ENCODE results near the gene ZNF330. TPM values are rescaled to one million over a fixed set of nuclear protein-coding genes. Genes with fewer than 3 reads are reported as not detected.

ZNF330 gene
- total RNA-seq, 1 donor from 2014 or later: 16.0 TPM

DNA sequence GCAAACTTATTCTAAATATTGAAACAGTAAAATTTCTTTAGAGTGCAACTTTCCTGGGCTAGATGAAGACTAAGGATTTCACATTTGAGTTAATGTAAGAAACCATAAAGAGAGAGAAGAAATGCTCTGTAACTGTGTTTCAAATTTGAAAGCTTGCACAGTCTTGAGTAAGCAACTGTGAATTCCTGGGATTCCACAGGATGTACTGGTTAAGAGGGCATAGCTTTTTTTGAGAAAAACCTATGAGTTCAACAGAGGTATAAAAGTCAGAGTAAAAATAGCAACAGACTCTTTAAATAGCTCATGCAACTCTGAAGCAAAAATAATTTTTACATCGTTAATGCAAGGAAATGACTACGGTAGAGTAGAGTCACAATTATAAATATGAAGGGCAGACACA is 25.5 kb downstream of the ZNF330 start:
- H3K27ac ChIP-seq: no peak overlapping the region
- no peak overlapping the region for H3K4me3 ChIP-seq
- H3K9me3 ChIP-seq: no peaks in the 10 kb centered on the region
- H3K36me3 ChIP-seq: no peaks in the 10 kb centered on the region
- no peak for DNase-seq (ENCODE audit: extremely low spot score in 2 of 2)
- no peak for TF ChIP-seq POLR2AphosphoS5 (IDR thresholded peaks at IDR 0.05; ENCODE audit: insufficient read depth in 1 of 2, low read depth in 1 of 2)
- no peak for TF ChIP-seq POLR2A (IDR thresholded peaks at IDR 0.05)
- TF ChIP-seq, protein P1, sequence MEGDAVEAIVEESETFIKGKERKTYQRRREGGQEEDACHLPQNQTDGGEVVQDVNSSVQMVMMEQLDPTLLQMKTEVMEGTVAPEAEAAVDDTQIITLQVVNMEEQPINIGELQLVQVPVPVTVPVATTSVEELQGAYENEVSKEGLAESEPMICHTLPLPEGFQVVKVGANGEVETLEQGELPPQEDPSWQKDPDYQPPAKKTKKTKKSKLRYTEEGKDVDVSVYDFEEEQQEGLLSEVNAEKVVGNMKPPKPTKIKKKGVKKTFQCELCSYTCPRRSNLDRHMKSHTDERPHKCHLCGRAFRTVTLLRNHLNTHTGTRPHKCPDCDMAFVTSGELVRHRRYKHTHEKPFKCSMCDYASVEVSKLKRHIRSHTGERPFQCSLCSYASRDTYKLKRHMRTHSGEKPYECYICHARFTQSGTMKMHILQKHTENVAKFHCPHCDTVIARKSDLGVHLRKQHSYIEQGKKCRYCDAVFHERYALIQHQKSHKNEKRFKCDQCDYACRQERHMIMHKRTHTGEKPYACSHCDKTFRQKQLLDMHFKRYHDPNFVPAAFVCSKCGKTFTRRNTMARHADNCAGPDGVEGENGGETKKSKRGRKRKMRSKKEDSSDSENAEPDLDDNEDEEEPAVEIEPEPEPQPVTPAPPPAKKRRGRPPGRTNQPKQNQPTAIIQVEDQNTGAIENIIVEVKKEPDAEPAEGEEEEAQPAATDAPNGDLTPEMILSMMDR (IDR thresholded peaks at IDR 0.05): no peak
- no peaks in the 10 kb centered on the region for H3K4me1 ChIP-seq
- H3K27me3 ChIP-seq: no peaks in the 10 kb centered on the region
- intact Hi-C loops (cut with DNase I): no loop called here

GRCh38 chr4:141246683-141247429 is 26.2 kb downstream of the ZNF330 start:
- no peak overlapping the region for H3K27ac ChIP-seq
- H3K4me1 ChIP-seq: no peaks in the 10 kb centered on the region
- no peak for TF ChIP-seq POLR2A (IDR thresholded peaks at IDR 0.05)
- TF ChIP-seq, protein P1 (IDR thresholded peaks at IDR 0.05): no peak
- TF ChIP-seq POLR2AphosphoS5 (IDR thresholded peaks at IDR 0.05; ENCODE audit: insufficient read depth in 1 of 2, low read depth in 1 of 2): no peak

DNA sequence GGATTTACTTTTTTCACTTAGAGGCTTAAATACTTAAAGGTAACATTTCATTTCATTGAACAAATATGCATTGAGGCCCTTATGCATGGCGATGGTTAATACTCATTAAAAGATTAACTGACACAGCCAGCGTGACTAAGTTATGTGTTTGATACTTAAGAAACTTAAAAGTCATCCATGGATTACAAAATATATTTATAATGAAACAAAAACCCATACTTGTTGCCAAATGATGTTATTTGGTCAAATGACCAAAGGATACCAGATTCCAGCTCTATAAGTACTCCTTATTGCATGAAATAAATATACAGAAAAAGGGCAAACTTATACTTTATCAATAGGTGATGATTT is 26.7 kb downstream of the ZNF330 start:
- Histone ChIP-seq H3K27me3 (no peaks in the 10 kb centered on the region), H3K9me3 (no peaks in the 10 kb centered on the region), H3K4me1 (no peaks in the 10 kb centered on the region), H3K4me3 (no peak overlapping the region), H3K36me3 (no peaks in the 10 kb centered on the region), H3K27ac (no peak overlapping the region)
- TF ChIP-seq POLR2AphosphoS5 (IDR thresholded peaks at IDR 0.05; ENCODE audit: insufficient read depth in 1 of 2, low read depth in 1 of 2) (no peak), POLR2A (IDR thresholded peaks at IDR 0.05) (no peak)
- TF ChIP-seq, protein P1 (IDR thresholded peaks at IDR 0.05): no peak
- DNase-seq (ENCODE audit: extremely low spot score in 2 of 2): no peak
- intact Hi-C loops (cut with DNase I): no loop called here

More at GRCh38 chr4:141246683-141247429, 26.2 kb downstream of the ZNF330 start:
- Histone ChIP-seq H3K36me3 (no peaks in the 10 kb centered on the region), H3K27me3 (no peaks in the 10 kb centered on the region), H3K9me3 (no peaks in the 10 kb centered on the region), H3K4me3 (no peak overlapping the region)
- intact Hi-C loops (cut with DNase I): no loop called here
- no peak for DNase-seq (ENCODE audit: extremely low spot score in 2 of 2)

DNA sequence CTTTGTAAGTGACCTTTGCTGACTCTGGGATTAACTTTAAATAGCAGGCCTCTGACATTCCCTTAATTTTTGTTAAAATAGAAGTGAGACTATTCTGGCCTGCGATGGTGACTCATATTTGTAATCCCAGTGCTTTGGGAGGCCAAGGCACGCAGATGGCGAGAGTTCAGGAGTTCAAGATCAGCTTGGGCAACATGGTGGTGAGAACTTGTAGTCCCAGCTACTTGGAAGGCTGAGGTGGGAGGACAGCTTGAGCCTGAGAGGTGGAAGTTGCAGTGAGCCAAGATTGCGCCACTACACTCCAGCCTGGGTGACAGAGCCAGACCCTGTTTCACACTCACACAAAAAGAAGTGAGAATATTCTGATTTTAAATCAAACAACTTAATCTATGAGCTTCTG is 27.3 kb downstream of the ZNF330 start:
- Histone ChIP-seq H3K4me3 (no peak overlapping the region), H3K4me1 (no peaks in the 10 kb centered on the region), H3K27ac (no peak overlapping the region), H3K27me3 (no peaks in the 10 kb centered on the region), H3K36me3 (no peaks in the 10 kb centered on the region), H3K9me3 (no peaks in the 10 kb centered on the region)
- TF ChIP-seq POLR2A (IDR thresholded peaks at IDR 0.05) (no peak), POLR2AphosphoS5 (IDR thresholded peaks at IDR 0.05; ENCODE audit: insufficient read depth in 1 of 2, low read depth in 1 of 2) (no peak)
- TF ChIP-seq, protein P1 (IDR thresholded peaks at IDR 0.05): no peak
- intact Hi-C loops (cut with DNase I): no loop called here
- no peak for DNase-seq (ENCODE audit: extremely low spot score in 2 of 2)

DNA sequence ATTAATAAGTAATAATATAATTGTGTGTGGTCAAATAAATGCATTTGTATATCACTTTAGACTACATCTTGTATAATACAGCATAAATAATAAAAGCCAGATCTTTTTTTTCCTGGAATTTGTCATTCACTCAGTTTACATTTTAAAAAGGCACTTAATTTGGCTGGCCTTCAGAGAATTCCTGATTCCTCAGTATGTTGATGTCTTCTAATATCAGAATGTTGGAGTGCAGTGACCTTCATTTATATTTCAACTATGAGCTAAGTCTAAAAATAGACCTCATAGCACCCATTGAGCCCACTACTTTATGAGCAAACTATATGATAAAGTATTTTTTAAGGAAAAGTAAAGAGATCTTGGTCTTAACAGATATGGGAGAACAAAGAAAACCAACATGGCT is 27.8 kb downstream of the ZNF330 start:
- intact Hi-C loops (cut with DNase I): no loop called here
- DNase-seq (ENCODE audit: extremely low spot score in 2 of 2): no peak
- Histone ChIP-seq H3K27me3 (no peaks in the 10 kb centered on the region), H3K4me3 (no peak overlapping the region), H3K4me1 (no peaks in the 10 kb centered on the region), H3K36me3 (no peaks in the 10 kb centered on the region), H3K27ac (no peak overlapping the region), H3K9me3 (no peaks in the 10 kb centered on the region)
- TF ChIP-seq POLR2AphosphoS5 (IDR thresholded peaks at IDR 0.05; ENCODE audit: insufficient read depth in 1 of 2, low read depth in 1 of 2) (no peak), POLR2A (IDR thresholded peaks at IDR 0.05) (no peak)
- TF ChIP-seq, protein P1 (IDR thresholded peaks at IDR 0.05): no peak

All from vagina (tissue), 2 donors.